IMR-90 (cell line): ENCODE results near the gene CLEC3A. TPM values are rescaled to one million over a fixed set of nuclear protein-coding genes. Genes with fewer than 3 reads are reported as not detected.

Experiments used
- ATAC-seq: fragments of 200-7000 bp; cut with Tn5 transposase; 2 replicates; pipeline ENCODE4 v1.9.1; 2020; ENCODE audit warnings: low read depth, mild to moderate bottlenecking, moderate library complexity
- BruUV-seq: library from RNA; stranded (reverse); fragments of 400-500 nt; replicated peaks from 2 replicates; lab custom pipeline; 2021; lab: Mats Ljungman, UMichigan
- CTCF ChIA-PET: fragments of 300-600 bp; formaldehyde crosslinking; extraction: SDS; loops from one replicate; lab custom pipeline; 2021; ENCODE audit warnings: antibody characterized with exemption; lab: Yijun Ruan, JAX
- POLR2A ChIA-PET: fragments of 300-600 bp; sonication (Branson Sonifier 250); formaldehyde crosslinking; loops from one replicate; lab custom pipeline; 2022; ENCODE audit warnings: antibody characterized with exemption; ENCODE audit not compliant: unreplicated experiment; lab: Charles Lee
- DNase-seq: peaks from one replicate; pipeline ENCODE4 v3.0.0; 2013
- H2AFZ ChIP-seq: replicated peaks from 2 replicates; pipeline ENCODE3; 2013; ENCODE audit warnings: low read length, mild to moderate bottlenecking; ENCODE audit not compliant: poor library complexity
- H2AK5ac ChIP-seq: 2 replicates; pipeline ENCODE4 v1.6.1; 2013; ENCODE audit warnings: low read depth, low read length, inconsistent platforms
- H2AK9ac ChIP-seq: replicated peaks from 2 replicates; pipeline ENCODE3; 2013; ENCODE audit warnings: mild to moderate bottlenecking, low read depth, low read length, moderate library complexity; ENCODE audit not compliant: poor library complexity
- H2BK120ac ChIP-seq: 2 replicates; pipeline ENCODE4 v1.6.1; 2013; ENCODE audit warnings: low read depth, low read length, inconsistent platforms
- H2BK15ac ChIP-seq: 3 replicates; pipeline ENCODE4 v1.6.1; 2013; ENCODE audit warnings: low read depth, low read length, inconsistent platforms
- H2BK20ac ChIP-seq: 2 replicates; pipeline ENCODE4 v1.6.1; 2013; ENCODE audit warnings: low read depth, mild to moderate bottlenecking, inconsistent platforms, low read length, moderate library complexity
- H2BK5ac ChIP-seq: 2 replicates; pipeline ENCODE4 v1.6.1; 2013; ENCODE audit warnings: mild to moderate bottlenecking, low read depth, low read length, inconsistent platforms; ENCODE audit not compliant: poor library complexity, severe bottlenecking
- H3K14ac ChIP-seq: replicated peaks from 2 replicates; pipeline ENCODE4 v1.6.1; 2013; ENCODE audit warnings: low read depth, low read length, inconsistent platforms
- H3K18ac ChIP-seq: 2 replicates; pipeline ENCODE4 v1.6.1; 2013; ENCODE audit warnings: low read depth, low read length, control low read depth
- H3K23ac ChIP-seq: 2 replicates; pipeline ENCODE4 v1.6.1; 2013; ENCODE audit warnings: low read depth, low read length, inconsistent platforms
- H3K27ac ChIP-seq: 2 replicates; pipeline ENCODE4 v1.5.1; 2013; ENCODE audit warnings: mild to moderate bottlenecking, control low read depth, low read length; ENCODE audit not compliant: insufficient read depth
- H3K27me3 ChIP-seq: 2 replicates; pipeline ENCODE4 v1.6.1; 2013; ENCODE audit warnings: low read length; ENCODE audit not compliant: control insufficient read depth, insufficient read depth
- H3K36me3 ChIP-seq: 2 replicates; pipeline ENCODE4 v1.6.1; 2013; ENCODE audit warnings: low read length, mixed read lengths; ENCODE audit not compliant: control insufficient read depth, insufficient read depth
- H3K4ac ChIP-seq: 2 replicates; pipeline ENCODE4 v1.6.1; 2013; ENCODE audit warnings: low read depth, low read length, inconsistent platforms
- H3K4me1 ChIP-seq: 2 replicates; pipeline ENCODE4 v1.6.1; 2013; ENCODE audit warnings: low read length, mixed read lengths; ENCODE audit not compliant: control insufficient read depth, insufficient read depth
- H3K4me2 ChIP-seq: 2 replicates; pipeline ENCODE4 v1.6.1; 2013; ENCODE audit warnings: low read depth, mild to moderate bottlenecking, control low read depth, low read length, moderate library complexity
- H3K4me3 ChIP-seq: 2 replicates; pipeline ENCODE4 v1.5.1; 2013; ENCODE audit warnings: low read depth, mild to moderate bottlenecking, control low read depth, low read length, moderate library complexity; ENCODE audit not compliant: insufficient read depth
- H3K56ac ChIP-seq: 2 replicates; pipeline ENCODE4 v1.6.1; 2013; ENCODE audit warnings: low read length, inconsistent platforms; ENCODE audit not compliant: insufficient read depth; ENCODE audit errors: extremely low read depth
- H3K79me1 ChIP-seq, 2 experiments: 2 replicates each; pipeline ENCODE4 v1.6.1; 2013; ENCODE audit warnings: low read length in 2 of 2, inconsistent platforms in 1 of 2, low read depth in 1 of 2
- H3K9ac ChIP-seq: 2 replicates; pipeline ENCODE4 v1.6.1; 2013; ENCODE audit warnings: low read depth, low read length, control low read depth
- H3K9me1 ChIP-seq: 2 replicates; pipeline ENCODE4 v1.6.1; 2013; ENCODE audit warnings: low read length, inconsistent platforms; ENCODE audit not compliant: insufficient read depth
- H3K9me3 ChIP-seq: 2 replicates; pipeline ENCODE4 v1.6.1; 2013; ENCODE audit warnings: low read length; ENCODE audit not compliant: control insufficient read depth, insufficient read depth
- H4K20me1 ChIP-seq: 2 replicates; pipeline ENCODE4 v1.6.1; 2013; ENCODE audit warnings: low read length, inconsistent platforms; ENCODE audit not compliant: insufficient read depth
- H4K5ac ChIP-seq: 2 replicates; pipeline ENCODE4 v1.6.1; 2013; ENCODE audit warnings: mild to moderate bottlenecking, low read depth, low read length, control low read depth
- H4K8ac ChIP-seq, 2 experiments: 2 replicates each; pipeline ENCODE4 v1.6.1; 2013; ENCODE audit warnings: low read depth in 2 of 2, low read length in 2 of 2, control low read depth in 1 of 2, inconsistent platforms in 1 of 2
- H4K91ac ChIP-seq: 2 replicates; pipeline ENCODE4 v1.6.1; 2013; ENCODE audit warnings: low read depth, low read length, inconsistent platforms; ENCODE audit not compliant: insufficient read depth
- CEBPB ChIP-seq: IDR thresholded peaks from 2 replicates; pipeline ENCODE4 v1.6.1; 2012; ENCODE audit warnings: low read depth, low read length, improper control_type of control experiment
- CHD1 ChIP-seq: IDR thresholded peaks from 2 replicates; pipeline ENCODE4 v1.6.1; 2012; ENCODE audit warnings: low read depth, low read length, improper control_type of control experiment
- ELK1 ChIP-seq: fragments of 150-350 bp; IDR thresholded peaks from 2 replicates; pipeline ENCODE4 v1.6.1; 2016; ENCODE audit warnings: low read depth, mild to moderate bottlenecking, low read length, moderate library complexity, borderline replicate concordance
- MAFK ChIP-seq: IDR thresholded peaks from 2 replicates; pipeline ENCODE4 v1.6.1; 2012; ENCODE audit warnings: low read depth, low read length, improper control_type of control experiment
- RFX5 ChIP-seq: IDR thresholded peaks from 2 replicates; pipeline ENCODE4 v1.8.0; 2012; ENCODE audit warnings: low read depth, mild to moderate bottlenecking, low read length, moderate library complexity
- WGBS, 2 experiments: methylation state at CpG; one replicate each; pipeline versions ENCODE4 v1.1.5 to v1.1.7; 2013; ENCODE audit warnings: missing lambda C conversion rate in 2 of 2; ENCODE audit not compliant: insufficient read length in 1 of 2; ENCODE audit errors: extremely low coverage in 2 of 2; 5-methylcytosine and 5-hydroxymethylcytosine counted together
- dilution Hi-C: fragments of 300-500 bp; cut with HindIII; formaldehyde crosslinking; loops from one replicate; pipeline ENCODE4 v1.14.3; 2018; ENCODE audit warnings: low sequenced_read_pairs; ENCODE audit not compliant: unreplicated experiment
- in situ Hi-C: fragments of 300-500 bp; cut with MboI; formaldehyde crosslinking; loops from 3 replicates; pipeline ENCODE4 v1.14.3; 2019; ENCODE audit warnings: low sequenced_read_pairs, inconsistent platforms, mixed read lengths
- intact Hi-C: fragments of 100-400 bp; cut with micrococcal nuclease; formaldehyde crosslinking; loops from 2 replicates; pipeline ENCODE4 v1.10.0; 2022
- polyA plus RNA-seq, 3 experiments: library from polyadenylated mRNA; depleted of rRNA; stranded (reverse); fragments of >200 nt; gene quantifications; 2 replicates each; pipeline ENCODE4 v1.2.3, GENCODE V29; 2012; ENCODE audit warnings: low replicate concordance in 1 of 3
- total RNA-seq: library from RNA; depleted of rRNA; stranded (reverse); fragments of >200 nt; gene quantifications from 2 replicates; pipeline ENCODE4 v1.2.3, GENCODE V29; 2012

CLEC3A gene
- total and polyA plus RNA-seq, 2 of the 4 experiments (the other 2 are of a cell fraction), result not detected

DNA sequence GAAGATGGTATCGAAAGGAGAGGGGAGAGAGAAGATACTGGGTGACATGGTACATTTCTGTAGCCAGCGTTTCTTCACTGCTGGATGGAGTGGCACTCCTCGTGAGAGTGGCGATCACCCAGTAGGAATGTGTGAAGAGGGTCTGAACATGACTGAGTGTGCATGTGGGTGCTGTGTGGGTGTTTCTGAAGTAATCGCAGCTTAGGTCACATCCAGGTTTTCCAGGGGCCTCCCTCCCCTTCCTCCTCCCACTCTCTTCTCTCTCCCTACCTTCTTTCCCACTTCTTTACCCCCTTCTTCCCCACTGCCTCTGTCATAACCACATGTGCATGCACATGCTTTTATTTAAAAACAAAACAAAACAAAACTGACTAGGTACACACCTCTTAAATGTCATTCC, 1.8 kb downstream of the CLEC3A start:
- Histone ChIP-seq H2BK5ac (no peak overlapping the region), H3K4ac (no peak overlapping the region), H3K27me3 (no peaks in the 10 kb centered on the region), H4K8ac (no peak overlapping the region), H3K4me1 (peaks cover 1% of the 10 kb centered on the region; the same call in 1 of the 2 replicates), H4K91ac (no peak overlapping the region), H4K5ac (no peak overlapping the region), H3K27ac (no peak overlapping the region), H2BK20ac (no peak overlapping the region), H3K18ac (no peak overlapping the region), H3K23ac (no peak overlapping the region), H2AK5ac (no peak overlapping the region), H2AFZ (no peak overlapping the region), H3K4me2 (no peak overlapping the region), H3K14ac (no peak overlapping the region), H3K4me3 (no peak overlapping the region), H4K20me1 (no peaks in the 10 kb centered on the region), H2BK120ac (no peak overlapping the region), H2BK15ac (no peak overlapping the region), H3K79me1 (no peaks in the 10 kb centered on the region), H3K9me1 (no peaks in the 10 kb centered on the region), H3K9ac (no peak overlapping the region), H3K56ac (no peak overlapping the region), H3K36me3 (no peaks in the 10 kb centered on the region), H3K9me3 (no peaks in the 10 kb centered on the region), H2AK9ac (no peak overlapping the region)
- BruUV-seq, result no TSS peak
- DNase-seq, result no peak
- dilution Hi-C loops, result no loop called here
- no peak for TF ChIP-seq MAFK
- no peak for TF ChIP-seq ELK1
- TF ChIP-seq CEBPB, result no peak
- no peak for TF ChIP-seq RFX5
- no peak for TF ChIP-seq CHD1
- CTCF ChIA-PET, result no interaction called here
- intact Hi-C loops, result no loop called here
- 67% methylated on average over 1 of the region's 5 CpGs; no CpG with 5 or more reads in 1 of the 2 experiments for WGBS, 2 experiments
- in situ Hi-C loops, result loop anchor here (25.0 kb wide), 1 partner anchor 787 kb away; no protein-coding TSS in a partner anchor
- ATAC-seq, result no peak
- POLR2A ChIA-PET, result no interaction called here
